ENCODE results near the gene PRDM2. TPM values are rescaled to one million over a fixed set of nuclear protein-coding genes. Genes with fewer than 3 reads are reported as not detected.
A peak's percentile ranks its signal among the peaks of the same experiment; 100 is the strongest.
"Not testable (repeated sequence)": the region's sequence is repeated elsewhere in the genome, so short reads cannot be mapped to it uniquely, and the experiment has no call there.

PRDM2 gene
- total RNA-seq, 1 donor from 2014 or later: 55.2 TPM

GRCh38 chr1:13706046-13706445 is 6.1 kb downstream of the PRDM2 start:
- no peak for DNase-seq (ENCODE audit: low read depth, low spot score)
- Mint-ChIP-seq H3K4me3 (no peak overlapping the region), H3K9me3 (no peaks in the 10 kb centered on the region), H3K27ac (ENCODE audit: unreplicated experiment) (no peak overlapping the region), H3K36me3 (ENCODE audit: low read depth) (peaks cover 4% of the 10 kb centered on the region), H3K27me3 (ENCODE audit: low read depth) (no peaks in the 10 kb centered on the region), H3K4me1 (peaks cover 29% of the 10 kb centered on the region)
- TF ChIP-seq CTCF (conservative IDR thresholded peaks at IDR 0.05): no peak

GRCh38 chr1:13707164-13707563 is 7.2 kb downstream of the PRDM2 start:
- H3K9me3 Mint-ChIP-seq: no peaks in the 10 kb centered on the region
- peaks cover 4% of the 10 kb centered on the region for H3K36me3 Mint-ChIP-seq (ENCODE audit: low read depth)
- TF ChIP-seq CTCF (conservative IDR thresholded peaks at IDR 0.05): no peak
- no peaks in the 10 kb centered on the region for H3K27me3 Mint-ChIP-seq (ENCODE audit: low read depth)
- peaks cover 20% of the 10 kb centered on the region for H3K4me1 Mint-ChIP-seq
- no peak overlapping the region for H3K27ac Mint-ChIP-seq (ENCODE audit: unreplicated experiment)
- no peak for DNase-seq (ENCODE audit: low read depth, low spot score)
- no peak overlapping the region for H3K4me3 Mint-ChIP-seq

GRCh38 chr1:13708380-13708982 is 8.5 kb downstream of the PRDM2 start:
- no peak overlapping the region for H3K4me3 Mint-ChIP-seq
- peaks cover 14% of the 10 kb centered on the region for H3K4me1 Mint-ChIP-seq
- H3K27ac Mint-ChIP-seq (ENCODE audit: unreplicated experiment): no peak overlapping the region
- no peaks in the 10 kb centered on the region for H3K9me3 Mint-ChIP-seq
- no peaks in the 10 kb centered on the region for H3K27me3 Mint-ChIP-seq (ENCODE audit: low read depth)
- peaks cover 4% of the 10 kb centered on the region for H3K36me3 Mint-ChIP-seq (ENCODE audit: low read depth)
- no peak for DNase-seq (ENCODE audit: low read depth, low spot score)
- TF ChIP-seq CTCF (conservative IDR thresholded peaks at IDR 0.05): no peak

- Mint-ChIP-seq H3K27ac (ENCODE audit: unreplicated experiment) (no peak overlapping the region), H3K4me3 (no peak overlapping the region), H3K36me3 (ENCODE audit: low read depth) (peaks cover 5% of the 10 kb centered on the region), H3K27me3 (ENCODE audit: low read depth) (no peaks in the 10 kb centered on the region), H3K4me1 (peaks cover 10% of the 10 kb centered on the region), H3K9me3 (no peaks in the 10 kb centered on the region)
- no peak for TF ChIP-seq CTCF (conservative IDR thresholded peaks at IDR 0.05)
- DNase-seq (ENCODE audit: low read depth, low spot score): no peak
Measured at GRCh38 chr1:13710086-13710485, 10.1 kb downstream of the PRDM2 start.

DNA sequence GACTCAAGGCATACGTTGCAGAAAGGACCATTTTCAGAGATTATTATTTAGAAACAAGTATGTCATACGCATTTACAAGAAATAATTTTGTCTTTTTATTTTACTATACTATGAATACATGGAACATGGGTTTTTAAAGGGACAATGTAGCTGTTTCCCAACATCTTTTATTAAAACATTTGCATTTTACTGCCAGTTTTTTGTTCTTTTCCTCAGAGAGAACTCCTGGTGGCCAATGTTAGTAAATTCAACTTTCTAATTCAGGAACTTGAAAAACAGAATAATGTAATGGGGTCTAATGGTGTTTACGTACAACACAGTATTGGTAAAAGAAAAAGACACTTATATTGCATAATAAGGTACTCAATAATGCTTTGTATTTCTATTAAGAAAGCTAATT is 14.9 kb downstream of the PRDM2 start:
- H3K36me3 Mint-ChIP-seq (ENCODE audit: low read depth): peaks cover 11% of the 10 kb centered on the region
- no peak overlapping the region for H3K27ac Mint-ChIP-seq (ENCODE audit: unreplicated experiment)
- TF ChIP-seq CTCF (conservative IDR thresholded peaks at IDR 0.05): peak; percentile 54
- H3K4me1 Mint-ChIP-seq: peaks cover 4% of the 10 kb centered on the region
- H3K4me3 Mint-ChIP-seq: no peak overlapping the region
- no peak for DNase-seq (ENCODE audit: low read depth, low spot score)
- H3K27me3 Mint-ChIP-seq (ENCODE audit: low read depth): no peaks in the 10 kb centered on the region
- H3K9me3 Mint-ChIP-seq: no peaks in the 10 kb centered on the region

DNA sequence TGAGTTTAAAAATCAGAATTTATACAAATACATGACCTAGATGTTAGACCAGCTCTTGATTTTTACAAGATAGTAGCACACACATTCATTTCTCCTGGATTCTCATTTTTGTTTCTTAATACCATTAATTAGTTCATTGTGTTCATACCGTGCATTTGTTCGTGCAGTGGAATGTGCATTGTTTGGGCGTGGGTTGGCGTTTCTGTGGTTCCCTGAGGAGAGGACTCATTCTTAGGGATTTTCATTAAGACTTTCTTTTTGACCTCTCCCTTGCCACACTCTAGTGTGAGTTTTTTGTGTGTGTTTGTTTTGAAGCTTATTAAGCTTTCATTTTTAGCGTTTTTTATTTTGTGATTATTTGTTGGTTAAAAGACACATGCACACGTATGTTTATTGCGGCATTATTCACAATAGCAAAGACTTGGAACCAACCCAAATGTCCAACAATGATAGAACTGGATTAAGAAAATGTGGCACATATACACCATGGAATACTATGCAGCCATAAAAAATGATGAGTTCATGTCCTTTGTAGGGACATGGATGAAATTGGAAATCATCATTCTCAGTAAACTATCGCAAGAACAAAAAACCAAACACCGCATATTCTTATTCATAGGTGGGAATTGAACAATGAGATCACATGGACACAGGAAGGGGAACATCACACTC is 15.8 kb downstream of the PRDM2 start:
- DNase-seq (ENCODE audit: low read depth, low spot score); H3K4me1 Mint-ChIP-seq; H3K4me3 Mint-ChIP-seq; H3K9me3 Mint-ChIP-seq; H3K27me3 Mint-ChIP-seq (ENCODE audit: low read depth); H3K27ac Mint-ChIP-seq (ENCODE audit: unreplicated experiment): not testable (repeated sequence)
- H3K36me3 Mint-ChIP-seq (ENCODE audit: low read depth): peaks cover 11% of the 10 kb centered on the region

All from neural crest cell (in vitro differentiated cells).